NCI-H128 (cell line): ENCODE measurements around the gene LIN28B.
"Not testable (repeated sequence)": the region's sequence is repeated elsewhere in the genome, so short reads cannot be mapped to it uniquely, and the experiment has no call there.

Experiments used
- DNase-seq: peaks from one replicate; lab custom pipeline; 2025; ENCODE audit not compliant: unreplicated experiment; lab: John Stamatoyannopoulos, UW

Gene LIN28B

GRCh38 chr6:104955927-104956730 is 778 bp upstream of the LIN28B start:
- no peak for DNase-seq

DNA sequence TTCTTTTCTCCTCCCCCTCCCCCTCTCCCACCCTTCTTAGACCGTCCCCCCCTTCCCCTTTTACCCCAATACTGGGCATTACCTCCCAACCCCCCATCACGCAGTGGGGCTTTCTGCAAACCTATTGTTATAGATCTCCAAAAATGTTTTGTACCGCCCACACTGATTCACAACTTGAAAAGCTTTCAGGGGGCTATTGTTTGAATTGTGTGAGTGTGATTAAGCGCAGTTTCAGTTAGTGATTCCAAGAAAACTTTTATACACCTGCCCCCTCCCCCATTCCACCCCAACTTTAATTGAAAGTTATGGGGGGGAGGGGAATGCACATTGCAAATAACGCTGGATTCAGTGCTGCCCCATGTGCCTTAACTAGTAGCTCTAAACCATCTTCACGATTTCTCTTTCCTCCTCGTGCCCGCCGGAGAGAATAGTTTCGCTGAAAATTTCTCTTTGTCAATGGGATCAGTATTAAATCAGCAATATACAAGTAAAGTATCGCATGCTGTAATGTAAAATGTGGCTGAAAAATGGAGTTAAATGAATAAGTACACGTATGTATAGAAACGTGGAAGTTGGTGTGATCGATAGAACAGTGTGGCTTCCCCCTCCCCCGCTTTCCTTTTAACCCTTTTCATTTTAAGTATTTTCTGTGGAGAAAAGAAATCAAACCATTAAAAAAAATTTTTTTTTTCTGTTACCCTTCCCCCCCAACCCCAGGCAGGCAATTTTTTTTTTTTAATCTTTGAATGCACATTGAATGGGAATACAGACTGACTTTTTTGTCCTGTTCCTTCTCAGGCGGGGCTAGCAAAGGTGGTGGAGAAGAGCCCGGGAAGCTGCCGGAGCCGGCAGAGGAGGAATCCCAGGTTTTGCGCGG is 632 bp downstream of the LIN28B start:
- no peak for DNase-seq

DNA sequence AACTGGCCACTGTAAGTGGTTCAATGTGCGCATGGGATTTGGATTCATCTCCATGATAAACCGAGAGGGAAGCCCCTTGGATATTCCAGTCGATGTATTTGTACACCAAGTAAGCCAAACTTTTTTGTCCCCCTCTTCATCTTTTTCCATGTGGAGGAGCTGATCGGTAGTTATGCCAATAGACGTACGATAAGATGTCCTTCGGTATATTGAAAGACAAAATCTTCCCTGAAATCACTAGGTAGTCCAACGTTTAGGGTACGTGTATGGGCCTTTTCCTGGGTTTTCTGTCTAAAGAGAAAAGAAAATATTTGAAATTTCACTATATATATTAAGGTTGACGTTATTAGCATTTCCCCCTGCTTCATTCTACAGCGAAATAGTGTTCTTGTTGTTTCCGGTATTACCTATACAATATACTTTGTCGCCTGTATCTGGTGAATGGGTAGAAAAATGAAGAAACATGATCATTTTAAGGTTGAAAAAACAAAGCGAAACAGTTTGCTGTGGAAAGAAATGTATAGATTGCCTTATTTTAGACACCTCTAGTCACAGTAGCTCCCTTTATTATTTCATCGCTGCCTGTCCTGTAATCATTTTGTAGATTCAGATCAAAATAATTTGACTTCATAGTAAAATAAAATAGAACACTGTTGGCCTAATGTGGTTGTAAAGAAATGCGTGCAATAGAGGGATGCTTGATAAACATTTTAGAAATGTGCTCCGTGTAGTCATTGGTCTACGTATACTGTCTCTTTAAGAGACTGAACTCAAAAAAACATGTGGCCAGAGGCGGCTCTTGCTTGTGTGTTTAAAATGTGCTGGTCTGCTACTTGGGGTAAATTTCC is 1.5 kb downstream of the LIN28B start:
- no peak for DNase-seq

GRCh38 chr6:104959026-104959858 is 2.3 kb downstream of the LIN28B start:
- no peak for DNase-seq

DNA sequence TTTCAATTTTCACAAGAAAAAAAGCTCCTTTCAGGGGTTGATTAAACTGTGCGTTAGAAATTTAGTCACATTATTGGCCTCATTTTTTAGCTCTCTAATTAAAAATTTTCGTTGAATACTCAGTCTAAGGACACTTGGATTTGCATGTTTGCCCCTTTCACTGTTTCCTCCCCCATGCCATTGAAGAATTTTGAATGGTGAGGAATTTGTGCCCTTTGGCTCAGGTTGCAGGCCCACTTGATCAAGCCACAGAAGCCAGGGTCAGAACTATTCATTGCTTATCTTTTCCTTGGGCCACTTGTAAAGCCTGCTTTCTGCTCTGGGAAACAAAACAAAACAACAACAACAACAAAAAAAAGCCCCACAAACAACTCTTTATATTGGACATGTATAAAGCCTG is 12.2 kb downstream of the LIN28B start:
- DNase-seq, result no peak

- DNase-seq, result no peak
Measured at GRCh38 chr6:104969785-104970581, 13.1 kb downstream of the LIN28B start.

DNA sequence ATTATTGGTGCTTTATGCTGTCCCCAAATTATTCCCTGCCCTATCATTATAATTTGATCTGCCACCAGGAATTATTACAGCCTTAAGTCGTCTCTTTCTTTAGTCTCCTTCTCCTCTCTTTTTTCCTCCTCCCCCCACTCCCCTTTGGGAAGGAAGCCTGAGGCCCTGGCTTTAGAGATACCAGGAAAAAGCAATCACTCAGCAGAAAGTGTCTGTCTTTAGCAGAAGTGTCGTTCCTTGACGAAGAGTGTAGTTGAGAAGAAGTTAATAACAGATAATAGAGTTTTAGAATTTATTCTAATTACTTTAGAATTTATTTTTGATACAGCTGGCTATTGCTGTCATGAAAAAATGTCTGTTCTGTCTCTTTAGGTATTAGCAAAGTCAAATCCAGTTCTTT is 16.5 kb downstream of the LIN28B start:
- DNase-seq, result no peak

DNA sequence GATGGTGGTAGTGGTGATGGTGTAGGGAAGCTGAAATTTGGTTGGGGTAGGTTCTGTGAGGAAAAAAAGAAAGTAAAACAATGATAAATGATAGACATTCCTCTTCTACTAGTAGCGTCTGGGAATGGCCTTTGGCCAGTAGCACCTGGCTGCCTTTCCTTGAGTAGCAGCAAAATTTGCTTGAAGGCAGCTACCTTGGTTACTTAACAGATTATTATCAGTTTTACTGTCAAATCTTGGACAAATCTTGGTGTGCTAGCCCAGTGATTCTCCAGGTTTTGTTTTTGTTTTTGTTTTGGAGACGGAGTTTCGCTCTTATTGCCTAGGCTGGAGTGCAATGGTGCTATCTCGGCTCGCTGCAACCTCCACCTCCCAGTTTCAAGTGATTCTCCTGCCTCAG is 26.4 kb downstream of the LIN28B start:
- DNase-seq, result no peak

- DNase-seq, result no peak
Measured at GRCh38 chr6:104983776-104984175, 26.9 kb downstream of the LIN28B start.

DNA sequence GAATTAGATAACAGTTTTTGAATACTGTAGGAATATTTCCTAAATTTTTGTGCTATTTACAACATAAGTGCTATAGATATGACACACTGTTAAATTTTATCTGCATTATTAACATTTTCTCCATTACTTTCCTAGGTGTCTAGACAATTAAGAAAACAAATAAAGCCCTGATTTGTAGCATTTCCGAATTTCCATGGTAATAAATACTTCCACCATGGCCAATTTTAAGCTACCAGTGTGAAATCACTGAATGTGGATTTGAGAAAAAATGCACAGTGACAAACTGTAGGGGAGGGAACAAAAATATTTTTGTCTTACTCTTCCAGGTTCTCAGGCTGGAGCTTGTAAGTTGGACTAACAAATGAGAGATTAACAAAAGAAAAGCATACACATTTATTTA is 27.9 kb downstream of the LIN28B start:
- no peak for DNase-seq

GRCh38 chr6:104985875-104986274 is 29.0 kb downstream of the LIN28B start:
- DNase-seq, result not testable (repeated sequence)

- no peak for DNase-seq
Measured at GRCh38 chr6:104986625-104987024, 29.7 kb downstream of the LIN28B start.

DNA sequence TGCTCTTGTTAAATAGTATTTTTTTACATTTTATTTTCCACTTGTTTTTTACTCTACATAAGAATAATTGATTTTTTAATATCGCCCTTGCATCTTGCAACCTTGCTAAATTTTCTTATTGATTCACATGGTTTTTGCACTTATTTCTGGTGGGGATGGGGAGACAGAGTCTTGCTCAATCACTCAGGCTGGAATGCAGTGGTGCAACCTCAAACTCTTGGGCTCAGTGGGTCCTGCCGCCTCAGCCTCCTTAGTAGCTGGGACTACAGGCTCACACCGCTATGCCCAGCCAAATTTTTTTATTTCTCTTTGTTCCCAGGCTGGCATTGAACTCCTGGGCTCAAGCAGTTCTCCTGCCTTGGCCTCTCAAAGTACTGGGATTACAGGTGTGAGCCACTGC is 30.3 kb downstream of the LIN28B start:
- DNase-seq, result no peak

DNA sequence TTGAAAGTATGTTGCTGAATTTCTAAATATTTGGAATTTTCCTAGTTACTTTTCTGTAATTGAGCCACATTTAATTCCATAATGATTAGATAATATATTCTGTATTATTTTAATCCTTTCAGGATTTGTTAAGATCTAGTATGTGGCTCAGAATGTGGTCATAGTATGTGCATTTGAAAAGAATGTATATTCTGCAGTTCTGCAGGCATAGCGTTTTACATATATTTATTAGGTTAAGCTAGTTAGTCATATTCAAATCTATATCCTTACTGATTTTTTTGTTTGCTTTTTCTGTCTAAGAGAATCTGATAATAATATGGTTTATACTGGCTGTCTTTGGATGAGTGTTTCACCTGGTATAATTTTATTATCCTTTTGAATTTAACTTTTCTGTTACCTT is 33.2 kb downstream of the LIN28B start:
- no peak for DNase-seq

DNA sequence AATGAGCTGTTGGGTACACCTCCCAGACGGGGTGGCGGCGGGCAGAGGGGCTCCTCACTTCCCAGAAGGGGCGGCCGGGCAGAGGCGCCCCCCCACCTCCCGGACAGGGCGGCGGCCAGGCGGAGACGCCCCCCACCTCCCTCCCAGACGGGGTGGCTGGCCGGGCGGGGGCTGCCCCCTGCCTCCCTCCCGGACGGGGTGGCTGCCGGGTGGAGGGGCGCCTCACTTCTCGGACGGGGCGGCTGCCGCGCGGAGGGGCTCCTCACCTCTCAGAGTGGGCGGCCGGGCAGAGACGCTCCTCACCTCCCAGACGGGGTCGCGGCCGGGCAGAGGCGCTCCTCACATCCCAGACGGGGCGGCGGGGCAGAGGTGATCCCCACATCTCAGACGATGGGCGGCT is 34.2 kb downstream of the LIN28B start:
- DNase-seq, result not testable (repeated sequence)

- not testable (repeated sequence) for DNase-seq
Measured at GRCh38 chr6:104993576-104993975, 36.7 kb downstream of the LIN28B start.

DNA sequence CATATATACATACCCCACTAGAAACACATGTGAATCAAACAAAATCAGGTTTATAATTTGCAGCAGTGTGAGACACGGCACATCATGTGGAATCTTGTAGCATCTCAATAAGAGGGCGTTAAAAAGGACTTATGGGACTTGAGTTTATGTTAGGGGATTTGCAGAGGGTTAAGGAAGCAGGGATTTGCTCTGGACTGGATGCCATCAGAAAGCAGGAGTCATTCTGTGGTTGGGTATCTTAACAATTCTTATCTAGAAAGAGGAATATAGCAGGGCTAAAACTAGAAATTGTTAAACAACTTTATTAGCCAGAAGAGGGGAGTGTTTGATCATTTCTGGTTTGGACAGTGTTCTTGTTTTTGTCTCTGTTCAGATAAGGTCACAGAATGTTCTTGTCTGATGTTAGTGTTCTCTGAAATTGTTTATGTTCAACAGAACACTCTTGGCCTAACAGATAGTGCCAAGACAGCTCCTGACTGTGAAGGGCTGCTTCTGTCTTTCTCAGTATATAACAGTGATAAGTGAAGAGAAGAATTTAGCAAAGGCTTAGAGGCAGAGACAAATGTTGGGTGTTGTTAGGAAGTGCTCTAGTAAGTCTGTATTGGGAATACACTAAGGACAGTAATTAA is 39.2 kb downstream of the LIN28B start:
- no peak for DNase-seq

DNA sequence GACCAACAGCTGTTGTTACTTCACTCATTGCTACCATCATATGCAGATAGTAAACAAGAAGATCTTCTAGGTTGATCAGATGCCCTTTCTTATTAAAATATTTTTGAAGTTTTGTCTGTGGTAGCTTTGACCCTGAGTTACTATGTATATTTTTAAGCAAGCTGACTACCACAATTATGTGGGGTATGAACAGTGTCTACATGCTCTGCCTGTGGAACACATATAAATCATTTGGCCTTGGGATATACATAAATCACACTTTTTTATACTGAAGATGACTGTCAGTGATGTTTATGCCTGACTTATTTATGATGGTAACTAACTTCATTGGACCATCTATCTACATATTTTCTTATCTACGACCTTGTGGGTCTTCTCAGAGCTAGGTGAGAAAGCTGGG is 44.2 kb downstream of the LIN28B start:
- DNase-seq, result no peak

- no peak for DNase-seq
Measured at GRCh38 chr6:105001906-105002305, 45.0 kb downstream of the LIN28B start.
